IMR-90 (cell line): ENCODE measurements around the gene SLC36A2. TPM values are rescaled to one million over a fixed set of nuclear protein-coding genes. Genes with fewer than 3 reads are reported as not detected.
"Not testable (repeated sequence)": the region's sequence is repeated elsewhere in the genome, so short reads cannot be mapped to it uniquely, and the experiment has no call there.

Source experiments
- ATAC-seq: fragments of 200-7000 bp; cut with Tn5 transposase; 2 replicates; pipeline ENCODE4 v1.9.1; 2020; ENCODE audit warnings: low read depth, mild to moderate bottlenecking, moderate library complexity
- BruUV-seq: library from RNA; stranded (reverse); fragments of 400-500 nt; replicated peaks from 2 replicates; lab custom pipeline; 2021; lab: Mats Ljungman, UMichigan
- CTCF ChIA-PET: fragments of 300-600 bp; formaldehyde crosslinking; extraction: SDS; loops from one replicate; lab custom pipeline; 2021; ENCODE audit warnings: antibody characterized with exemption; lab: Yijun Ruan, JAX
- POLR2A ChIA-PET: fragments of 300-600 bp; sonication (Branson Sonifier 250); formaldehyde crosslinking; loops from one replicate; lab custom pipeline; 2022; ENCODE audit warnings: antibody characterized with exemption; ENCODE audit not compliant: unreplicated experiment; lab: Charles Lee
- DNase-seq: peaks from one replicate; pipeline ENCODE4 v3.0.0; 2013
- H2AFZ ChIP-seq: replicated peaks from 2 replicates; pipeline ENCODE3; 2013; ENCODE audit warnings: low read length, mild to moderate bottlenecking; ENCODE audit not compliant: poor library complexity
- H2AK5ac ChIP-seq: 2 replicates; pipeline ENCODE4 v1.6.1; 2013; ENCODE audit warnings: low read depth, low read length, inconsistent platforms
- H2AK9ac ChIP-seq: replicated peaks from 2 replicates; pipeline ENCODE3; 2013; ENCODE audit warnings: mild to moderate bottlenecking, low read depth, low read length, moderate library complexity; ENCODE audit not compliant: poor library complexity
- H2BK120ac ChIP-seq: 2 replicates; pipeline ENCODE4 v1.6.1; 2013; ENCODE audit warnings: low read depth, low read length, inconsistent platforms
- H2BK15ac ChIP-seq: 3 replicates; pipeline ENCODE4 v1.6.1; 2013; ENCODE audit warnings: low read depth, low read length, inconsistent platforms
- H2BK20ac ChIP-seq: 2 replicates; pipeline ENCODE4 v1.6.1; 2013; ENCODE audit warnings: low read depth, mild to moderate bottlenecking, inconsistent platforms, low read length, moderate library complexity
- H2BK5ac ChIP-seq: 2 replicates; pipeline ENCODE4 v1.6.1; 2013; ENCODE audit warnings: mild to moderate bottlenecking, low read depth, low read length, inconsistent platforms; ENCODE audit not compliant: poor library complexity, severe bottlenecking
- H3K14ac ChIP-seq: replicated peaks from 2 replicates; pipeline ENCODE4 v1.6.1; 2013; ENCODE audit warnings: low read depth, low read length, inconsistent platforms
- H3K18ac ChIP-seq: 2 replicates; pipeline ENCODE4 v1.6.1; 2013; ENCODE audit warnings: low read depth, low read length, control low read depth
- H3K23ac ChIP-seq: 2 replicates; pipeline ENCODE4 v1.6.1; 2013; ENCODE audit warnings: low read depth, low read length, inconsistent platforms
- H3K27ac ChIP-seq: 2 replicates; pipeline ENCODE4 v1.5.1; 2013; ENCODE audit warnings: mild to moderate bottlenecking, control low read depth, low read length; ENCODE audit not compliant: insufficient read depth
- H3K27me3 ChIP-seq: 2 replicates; pipeline ENCODE4 v1.6.1; 2013; ENCODE audit warnings: low read length; ENCODE audit not compliant: control insufficient read depth, insufficient read depth
- H3K36me3 ChIP-seq: 2 replicates; pipeline ENCODE4 v1.6.1; 2013; ENCODE audit warnings: low read length, mixed read lengths; ENCODE audit not compliant: control insufficient read depth, insufficient read depth
- H3K4ac ChIP-seq: 2 replicates; pipeline ENCODE4 v1.6.1; 2013; ENCODE audit warnings: low read depth, low read length, inconsistent platforms
- H3K4me1 ChIP-seq: 2 replicates; pipeline ENCODE4 v1.6.1; 2013; ENCODE audit warnings: low read length, mixed read lengths; ENCODE audit not compliant: control insufficient read depth, insufficient read depth
- H3K4me2 ChIP-seq: 2 replicates; pipeline ENCODE4 v1.6.1; 2013; ENCODE audit warnings: low read depth, mild to moderate bottlenecking, control low read depth, low read length, moderate library complexity
- H3K4me3 ChIP-seq: 2 replicates; pipeline ENCODE4 v1.5.1; 2013; ENCODE audit warnings: low read depth, mild to moderate bottlenecking, control low read depth, low read length, moderate library complexity; ENCODE audit not compliant: insufficient read depth
- H3K56ac ChIP-seq: 2 replicates; pipeline ENCODE4 v1.6.1; 2013; ENCODE audit warnings: low read length, inconsistent platforms; ENCODE audit not compliant: insufficient read depth; ENCODE audit errors: extremely low read depth
- H3K79me1 ChIP-seq, 2 experiments: 2 replicates each; pipeline ENCODE4 v1.6.1; 2013; ENCODE audit warnings: low read length in 2 of 2, inconsistent platforms in 1 of 2, low read depth in 1 of 2
- H3K9ac ChIP-seq: 2 replicates; pipeline ENCODE4 v1.6.1; 2013; ENCODE audit warnings: low read depth, low read length, control low read depth
- H3K9me1 ChIP-seq: 2 replicates; pipeline ENCODE4 v1.6.1; 2013; ENCODE audit warnings: low read length, inconsistent platforms; ENCODE audit not compliant: insufficient read depth
- H3K9me3 ChIP-seq: 2 replicates; pipeline ENCODE4 v1.6.1; 2013; ENCODE audit warnings: low read length; ENCODE audit not compliant: control insufficient read depth, insufficient read depth
- H4K20me1 ChIP-seq: 2 replicates; pipeline ENCODE4 v1.6.1; 2013; ENCODE audit warnings: low read length, inconsistent platforms; ENCODE audit not compliant: insufficient read depth
- H4K5ac ChIP-seq: 2 replicates; pipeline ENCODE4 v1.6.1; 2013; ENCODE audit warnings: mild to moderate bottlenecking, low read depth, low read length, control low read depth
- H4K8ac ChIP-seq, 2 experiments: 2 replicates each; pipeline ENCODE4 v1.6.1; 2013; ENCODE audit warnings: low read depth in 2 of 2, low read length in 2 of 2, control low read depth in 1 of 2, inconsistent platforms in 1 of 2
- H4K91ac ChIP-seq: 2 replicates; pipeline ENCODE4 v1.6.1; 2013; ENCODE audit warnings: low read depth, low read length, inconsistent platforms; ENCODE audit not compliant: insufficient read depth
- CEBPB ChIP-seq: IDR thresholded peaks from 2 replicates; pipeline ENCODE4 v1.6.1; 2012; ENCODE audit warnings: low read depth, low read length, improper control_type of control experiment
- ELK1 ChIP-seq: fragments of 150-350 bp; IDR thresholded peaks from 2 replicates; pipeline ENCODE4 v1.6.1; 2016; ENCODE audit warnings: low read depth, mild to moderate bottlenecking, low read length, moderate library complexity, borderline replicate concordance
- FOS ChIP-seq: fragments of 150-350 bp; IDR thresholded peaks from 2 replicates; pipeline ENCODE4 v1.6.1; 2016; ENCODE audit warnings: low read depth, low read length
- MAFK ChIP-seq: IDR thresholded peaks from 2 replicates; pipeline ENCODE4 v1.6.1; 2012; ENCODE audit warnings: low read depth, low read length, improper control_type of control experiment
- MAZ ChIP-seq: IDR thresholded peaks from 2 replicates; pipeline ENCODE4 v1.6.1; 2012; ENCODE audit warnings: low read depth, mild to moderate bottlenecking, low read length, improper control_type of control experiment, moderate library complexity, borderline replicate concordance
- NFE2L2 ChIP-seq: fragments of 150-350 bp; IDR thresholded peaks from 2 replicates; pipeline ENCODE4 v1.6.1; 2016; ENCODE audit warnings: low read depth, mild to moderate bottlenecking, low read length
- WGBS, 2 experiments: methylation state at CpG; one replicate each; pipeline versions ENCODE4 v1.1.5 to v1.1.7; 2013; ENCODE audit warnings: missing lambda C conversion rate in 2 of 2; ENCODE audit not compliant: insufficient read length in 1 of 2; ENCODE audit errors: extremely low coverage in 2 of 2; 5-methylcytosine and 5-hydroxymethylcytosine counted together
- dilution Hi-C: fragments of 300-500 bp; cut with HindIII; formaldehyde crosslinking; loops from one replicate; pipeline ENCODE4 v1.14.3; 2018; ENCODE audit warnings: low sequenced_read_pairs; ENCODE audit not compliant: unreplicated experiment
- in situ Hi-C: fragments of 300-500 bp; cut with MboI; formaldehyde crosslinking; loops from 3 replicates; pipeline ENCODE4 v1.14.3; 2019; ENCODE audit warnings: low sequenced_read_pairs, inconsistent platforms, mixed read lengths
- intact Hi-C: fragments of 100-400 bp; cut with micrococcal nuclease; formaldehyde crosslinking; loops from 2 replicates; pipeline ENCODE4 v1.10.0; 2022
- polyA plus RNA-seq, 3 experiments: library from polyadenylated mRNA; depleted of rRNA; stranded (reverse); fragments of >200 nt; gene quantifications; 2 replicates each; pipeline ENCODE4 v1.2.3, GENCODE V29; 2012; ENCODE audit warnings: low replicate concordance in 1 of 3
- total RNA-seq: library from RNA; depleted of rRNA; stranded (reverse); fragments of >200 nt; gene quantifications from 2 replicates; pipeline ENCODE4 v1.2.3, GENCODE V29; 2012

Gene SLC36A2
- total and polyA plus RNA-seq, 2 of the 4 experiments (the other 2 are of a cell fraction), result not detected

GRCh38 chr5:151374539-151374938, 27.2 kb upstream of the SLC36A2 start:
- no peaks in the 10 kb centered on the region for H4K20me1 ChIP-seq
- H3K23ac ChIP-seq, result no peak overlapping the region
- H3K9me3 ChIP-seq, result no peaks in the 10 kb centered on the region
- H3K4me3 ChIP-seq, result no peak overlapping the region
- H3K9me1 ChIP-seq, result no peaks in the 10 kb centered on the region
- no peaks in the 10 kb centered on the region for H3K4me1 ChIP-seq
- dilution Hi-C loops, result no loop called here
- DNase-seq (no peak), ATAC-seq (no peak)
- no peak overlapping the region for H4K5ac ChIP-seq
- no peak overlapping the region for H2AK9ac ChIP-seq
- no TSS peak for BruUV-seq
- H2BK120ac ChIP-seq, result no peak overlapping the region
- H3K79me1 ChIP-seq, result no peaks in the 10 kb centered on the region
- H2AFZ ChIP-seq, result no peak overlapping the region
- WGBS, 2 experiments, result no CpG with 5 or more reads among the region's 1 CpG
- no peak overlapping the region for H2BK15ac ChIP-seq
- no peaks in the 10 kb centered on the region for H3K36me3 ChIP-seq
- no peak overlapping the region for H3K4ac ChIP-seq
- H2BK20ac ChIP-seq, result no peak overlapping the region
- H3K18ac ChIP-seq, result no peak overlapping the region
- H3K27me3 ChIP-seq, result no peaks in the 10 kb centered on the region
- POLR2A ChIA-PET, result no interaction called here
- TF ChIP-seq MAFK, result no peak
- no peak for TF ChIP-seq FOS
- no peak for TF ChIP-seq CEBPB
- TF ChIP-seq MAZ, result no peak
- TF ChIP-seq ELK1, result no peak
- no peak for TF ChIP-seq NFE2L2
- H4K91ac ChIP-seq, result no peak overlapping the region
- H3K14ac ChIP-seq, result no peak overlapping the region
- H3K27ac ChIP-seq, result no peak overlapping the region
- CTCF ChIA-PET, result no interaction called here
- no peak overlapping the region for H2BK5ac ChIP-seq
- intact Hi-C loops, result no loop called here
- no peak overlapping the region for H4K8ac ChIP-seq
- in situ Hi-C loops, result no loop called here
- no peak overlapping the region for H2AK5ac ChIP-seq
- no peak overlapping the region for H3K4me2 ChIP-seq
- no peak overlapping the region for H3K56ac ChIP-seq
- no peak overlapping the region for H3K9ac ChIP-seq

- H2AK9ac ChIP-seq, H3K4ac ChIP-seq, H4K5ac ChIP-seq, intact Hi-C loops, H3K56ac ChIP-seq, H4K91ac ChIP-seq, H3K9ac ChIP-seq, H2AK5ac ChIP-seq, H2AFZ ChIP-seq, H3K36me3 ChIP-seq, H3K27ac ChIP-seq, ATAC-seq, H3K18ac ChIP-seq, H2BK15ac ChIP-seq, H4K20me1 ChIP-seq, H2BK5ac ChIP-seq, BruUV-seq, H2BK120ac ChIP-seq, H3K4me1 ChIP-seq, H3K27me3 ChIP-seq, CTCF ChIA-PET, H3K9me3 ChIP-seq, POLR2A ChIA-PET, H2BK20ac ChIP-seq, H3K4me2 ChIP-seq, H4K8ac ChIP-seq, dilution Hi-C loops, H3K79me1 ChIP-seq, H3K23ac ChIP-seq, H3K14ac ChIP-seq, DNase-seq, H3K4me3 ChIP-seq, H3K9me1 ChIP-seq, in situ Hi-C loops: not testable (repeated sequence)
- no CpG with 5 or more reads among the region's 6 CpGs for WGBS, 2 experiments
Observed at GRCh38 chr5:151367038-151367437, 19.7 kb upstream of the SLC36A2 start.
